Left lung (tissue), 10 donors: ENCODE measurements around the gene DRC7. TPM values are rescaled to one million over a fixed set of nuclear protein-coding genes. Genes with fewer than 3 reads are reported as not detected.

Experiments used
- ATAC-seq: fragments of 200-7000 bp; cut with Tn5 transposase; one replicate; pipeline ENCODE4 v1.9.1; 2020; ENCODE audit warnings: moderate library complexity
- DNase-seq, 4 donors: peaks; one replicate each; pipeline ENCODE4 v3.0.0-alpha.2; 2013 to 2020
- H3K27ac ChIP-seq, 2 donors: fragments of 200-600 bp; sonication (generic) in 1 of 2; one replicate each; pipeline versions ENCODE4 v1.5.0 to v1.8.0; 2020 to 2021
- H3K27me3 ChIP-seq, 2 donors: fragments of 200-600 bp; sonication (generic) in 1 of 2; one replicate each; pipeline versions ENCODE4 v1.5.0 to v1.8.0; 2020 to 2021
- H3K36me3 ChIP-seq, 2 donors: fragments of 200-600 bp; sonication (generic) in 1 of 2; one replicate each; pipeline versions ENCODE4 v1.5.0 to v1.8.0; 2020 to 2021
- H3K4me1 ChIP-seq, 2 donors: fragments of 200-600 bp; one replicate each; pipeline ENCODE4 v1.8.0; 2021
- H3K4me3 ChIP-seq, 2 donors: fragments of 200-600 bp; sonication (generic) in 1 of 2; one replicate each; pipeline versions ENCODE4 v1.5.0 to v1.8.0; 2020 to 2021; ENCODE audit warnings: mild to moderate bottlenecking in 1 of 2
- H3K9me3 ChIP-seq, 2 donors: fragments of 200-600 bp; sonication (generic) in 1 of 2; one replicate each; pipeline versions ENCODE4 v1.5.0 to v1.8.0; 2020 to 2021
- CTCF ChIP-seq, 2 donors: fragments of 200-600 bp; sonication (generic) in 1 of 2; IDR thresholded peaks; one replicate each; pipeline versions ENCODE4 v1.5.0 to v1.8.0; 2021; ENCODE audit warnings: antibody characterized with exemption in 2 of 2
- intact Hi-C, 2 donors: fragments of 100-400 bp; cut with DNase I; formaldehyde crosslinking; loops; one replicate each; pipeline versions ENCODE4 v1.11.2 to v1.14.2; 2022
- polyA plus RNA-seq, 6 donors: library from polyadenylated mRNA; unstranded; fragments of 120-200 nt; gene quantifications; one replicate each; pipeline ENCODE4 v1.2.1, GENCODE V29; 2013; ENCODE audit not compliant: insufficient read length in 6 of 6
- total RNA-seq, 2 donors: library from RNA; stranded (reverse); fragmentation: NEBNext Ultra II Directional; extraction: Animal tissue kit (Norgen Biotek cat#: 25700); gene quantifications; one replicate each; pipeline ENCODE4 v1.2.1, GENCODE V29; 2021
- donor health status: DM: no; HTN: yes; CAD: no.
- donor health status: DM: no; HTN: no; CAD: no.

The DRC7 gene
- total and polyA plus RNA-seq, 8 donors, result 0.52 to 4.3 (median 2.4) TPM

- H3K9me3 ChIP-seq, result no peaks in the 10 kb centered on the region
- peaks cover 0 to 12% of the 10 kb centered on the region in 2 donors for H3K4me1 ChIP-seq
- H3K4me3 ChIP-seq, result no peak overlapping the region
- TF ChIP-seq CTCF (IDR thresholded peaks at IDR 0.05), result no peak
- H3K36me3 ChIP-seq, result peaks cover 0 to 21% of the 10 kb centered on the region in 2 donors
- ATAC-seq (no peak), DNase-seq (no peak)
- H3K27ac ChIP-seq, result no peak overlapping the region
- no peaks in the 10 kb centered on the region for H3K27me3 ChIP-seq
- intact Hi-C loops, result no loop called here
Observed at GRCh38 chr16:57681950-57682728, 12.5 kb upstream of the DRC7 start.

GRCh38 chr16:57682809-57683635 is 11.6 kb upstream of the DRC7 start:
- Histone ChIP-seq H3K36me3 (peaks cover 0 to 17% of the 10 kb centered on the region in 2 donors), H3K4me1 (peaks cover 0 to 20% of the 10 kb centered on the region in 2 donors), H3K9me3 (no peaks in the 10 kb centered on the region), H3K4me3 (no peak overlapping the region), H3K27ac (no peak overlapping the region), H3K27me3 (no peaks in the 10 kb centered on the region)
- ATAC-seq (no peak), DNase-seq (no peak)
- intact Hi-C loops, result no loop called here
- TF ChIP-seq CTCF (IDR thresholded peaks at IDR 0.05), result no peak

- ATAC-seq, result no peak
- Histone ChIP-seq H3K9me3 (no peaks in the 10 kb centered on the region), H3K36me3 (peaks cover 0 to 13% of the 10 kb centered on the region in 2 donors), H3K27ac (peak overlapping the region in 1 of 2 donors; percentile 45), H3K27me3 (peaks cover 0 to 5% of the 10 kb centered on the region in 2 donors), H3K4me3 (no peak overlapping the region), H3K4me1 (peaks cover 0 to 28% of the 10 kb centered on the region in 2 donors)
- intact Hi-C loops, result no loop called here
- DNase-seq, result no peak
- TF ChIP-seq CTCF (IDR thresholded peaks at IDR 0.05), result no peak
Observed at GRCh38 chr16:57683636-57684545, 10.7 kb upstream of the DRC7 start.

- H3K4me1 ChIP-seq, result peaks cover 0 to 31% of the 10 kb centered on the region in 2 donors
- no peak for TF ChIP-seq CTCF (IDR thresholded peaks at IDR 0.05)
- DNase-seq (no peak), ATAC-seq (no peak)
- H3K9me3 ChIP-seq, result no peaks in the 10 kb centered on the region
- peak overlapping the region in 1 of 2 donors; percentile 45 for H3K27ac ChIP-seq
- intact Hi-C loops, result no loop called here
- H3K36me3 ChIP-seq, result peaks cover 0 to 13% of the 10 kb centered on the region in 2 donors
- no peak overlapping the region for H3K4me3 ChIP-seq
- H3K27me3 ChIP-seq, result peaks cover 0 to 14% of the 10 kb centered on the region in 2 donors
Observed at GRCh38 chr16:57684626-57685358, 9.8 kb upstream of the DRC7 start.
